ENCODE data around the gene RBM34. TPM values are rescaled to one million over a fixed set of nuclear protein-coding genes. Genes with fewer than 3 reads are reported as not detected.
"Not testable (repeated sequence)": the region's sequence is repeated elsewhere in the genome, so short reads cannot be mapped to it uniquely, and the experiment has no call there.

The RBM34 gene
- total and polyA plus RNA-seq, 2 donors (not counting 3 experiments of a cell fraction or from before 2014, with no cell fraction given) = 16.1 to 80.7 TPM

DNA sequence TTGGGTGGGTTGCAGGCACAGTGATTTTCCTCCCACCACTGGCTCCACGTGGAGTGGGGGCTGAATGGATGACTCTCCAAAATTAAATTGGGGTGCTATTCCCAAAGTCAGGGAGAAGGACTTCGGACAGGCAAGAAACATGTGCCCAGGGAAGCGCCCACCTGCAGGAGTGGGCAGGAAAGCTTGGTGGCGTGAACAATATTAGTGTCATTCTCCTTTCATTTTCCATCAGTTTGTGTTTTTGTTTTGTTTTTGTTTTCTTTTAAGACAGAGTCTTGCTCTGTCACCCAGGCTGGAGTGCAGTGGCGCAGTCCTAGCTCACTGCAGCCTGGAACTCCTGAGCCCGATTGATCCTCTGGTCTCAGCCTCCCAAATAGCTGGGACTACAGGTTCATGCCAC, 62.5 kb downstream of the RBM34 start:
- H4K20me1 ChIP-seq (replicated peaks; ENCODE audit: control insufficient read depth, extremely low read depth, insufficient read depth, low read length) = no peaks in the 10 kb centered on the region

DNA sequence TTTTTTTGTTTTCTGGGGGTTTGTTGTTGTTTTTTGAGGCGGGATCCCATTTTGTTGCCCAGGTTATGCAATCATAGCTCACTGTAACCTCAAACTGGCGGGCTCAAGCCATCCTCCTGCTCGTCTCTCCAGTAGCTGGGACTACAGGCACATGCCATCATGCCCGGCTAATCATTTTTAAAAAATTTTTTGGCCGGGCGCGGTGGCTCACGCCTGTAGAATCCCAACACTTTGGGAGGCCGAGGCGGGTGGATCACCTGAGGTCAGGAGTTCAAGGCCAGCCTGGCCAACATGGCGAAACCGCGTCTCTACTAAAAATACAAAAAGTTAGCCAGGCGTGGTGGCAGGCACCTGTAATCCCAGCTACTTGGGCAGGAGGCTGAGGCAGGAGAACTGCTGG, 63.5 kb downstream of the RBM34 start:
- intact Hi-C loops (cut with micrococcal nuclease); H3K4me2 ChIP-seq (ENCODE audit: insufficient read depth, low read length); H3K9me3 ChIP-seq (replicated peaks; ENCODE audit: control insufficient read depth, insufficient read depth, low read length); H4K20me1 ChIP-seq (replicated peaks; ENCODE audit: control insufficient read depth, extremely low read depth, insufficient read depth, low read length); POLR2A ChIA-PET; H3K4me3 ChIP-seq (replicated peaks in 1 of 3; ENCODE audit: insufficient read depth in 1 of 3, low read depth in 1 of 3, low read length in 3 of 3); H3K27ac ChIP-seq (ENCODE audit: insufficient read depth, low read depth, low read length); H3K27me3 ChIP-seq (ENCODE audit: control insufficient read depth in 2 of 2, insufficient read depth in 2 of 2, low read length in 2 of 2); H3K4me1 ChIP-seq (ENCODE audit: control insufficient read depth, extremely low read depth, insufficient read depth, low read length); H3K36me3 ChIP-seq (ENCODE audit: control insufficient read depth in 2 of 2, extremely low read depth in 1 of 2, insufficient read depth in 2 of 2, low read length in 2 of 2); FAIRE-seq; DNase-seq (ENCODE audit: low read depth, low spot score); H3K9ac ChIP-seq (replicated peaks; ENCODE audit: extremely low read depth, insufficient read depth, low read length); H3K79me2 ChIP-seq (ENCODE audit: control insufficient read depth, insufficient read depth, low read length); H2AFZ ChIP-seq (ENCODE audit: low read depth, low read length); H3K9me1 ChIP-seq (replicated peaks; ENCODE audit: control insufficient read depth, extremely low read depth, insufficient read depth, low read length); BruUV-seq (replicated peaks): not testable (repeated sequence)
- CTCF ChIA-PET = interaction anchor here (1.1 to 2.5 kb wide), 3 partner anchors 8 to 317 kb away, joined by 3 to 10 read pairs (median 3); no protein-coding TSS in a partner anchor
- dilution Hi-C loops (cut with MboI; ENCODE audit: extremely low pct_ligation_motif_present, low sequenced_read_pairs) = loop anchor here (10.0 kb wide), 1 partner anchor 613 kb away; no protein-coding TSS in a partner anchor

More for the DNA sequence above, 62.5 kb downstream of the RBM34 start:
- no peak overlapping the region for H2AFZ ChIP-seq (ENCODE audit: low read depth, low read length)
- no peak for FAIRE-seq
- H3K27ac ChIP-seq (ENCODE audit: insufficient read depth, low read depth, low read length) = no peak overlapping the region
- ChIA-PET POLR2A (no interaction called here), CTCF (interaction anchor here (1.0 to 1.2 kb wide), 3 partner anchors 316 to 612 kb away, joined by 3 to 4 read pairs (median 3); no protein-coding TSS in a partner anchor)
- no peaks in the 10 kb centered on the region for H3K9me3 ChIP-seq (replicated peaks; ENCODE audit: control insufficient read depth, insufficient read depth, low read length)
- H3K9ac ChIP-seq (replicated peaks; ENCODE audit: extremely low read depth, insufficient read depth, low read length) = no peak overlapping the region
- no peaks in the 10 kb centered on the region for H3K9me1 ChIP-seq (replicated peaks; ENCODE audit: control insufficient read depth, extremely low read depth, insufficient read depth, low read length)
- no peaks in the 10 kb centered on the region for H3K36me3 ChIP-seq (ENCODE audit: control insufficient read depth in 2 of 2, extremely low read depth in 1 of 2, insufficient read depth in 2 of 2, low read length in 2 of 2)
- no peaks in the 10 kb centered on the region for H3K79me2 ChIP-seq (ENCODE audit: control insufficient read depth, insufficient read depth, low read length)
- no peak overlapping the region for H3K4me3 ChIP-seq (replicated peaks in 1 of 3; ENCODE audit: insufficient read depth in 1 of 3, low read depth in 1 of 3, low read length in 3 of 3)
- intact Hi-C loops (cut with micrococcal nuclease) = no loop called here
- dilution Hi-C loops (cut with MboI; ENCODE audit: extremely low pct_ligation_motif_present, low sequenced_read_pairs) = loop anchor here (10.0 kb wide), 1 partner anchor 614 kb away; no protein-coding TSS in a partner anchor
- H3K27me3 ChIP-seq (ENCODE audit: control insufficient read depth in 2 of 2, insufficient read depth in 2 of 2, low read length in 2 of 2) = peaks cover 0 to 3% of the 10 kb centered on the region in 2 experiments
- DNase-seq (ENCODE audit: low read depth, low spot score) = no peak
- TF ChIP-seq JUN (IDR thresholded peaks at IDR 0.05; ENCODE audit: borderline replicate concordance, insufficient read depth, insufficient read length, low read depth) (no peak), MYC (IDR thresholded peaks at IDR 0.05; ENCODE audit: low read depth, low read length) (no peak), FOS (IDR thresholded peaks at IDR 0.05; ENCODE audit: borderline replicate concordance, insufficient read depth, low read length) (no peak), EZH2 (IDR thresholded peaks at IDR 0.05; ENCODE audit: borderline replicate concordance, low read depth, low read length, severe bottlenecking) (no peak), CTCF (IDR thresholded peaks at IDR 0.05; ENCODE audit: extremely low read depth in 1 of 2, insufficient read depth in 1 of 2, low read depth in 1 of 2, low read length in 2 of 2) (no peak), POLR2A (IDR thresholded peaks at IDR 0.05; ENCODE audit: low read depth, low read length) (no peak), GATA2 (IDR thresholded peaks at IDR 0.05; ENCODE audit: insufficient read depth, insufficient read length, low read depth, low read length) (no peak), POLR2AphosphoS5 (IDR thresholded peaks at IDR 0.05; ENCODE audit: insufficient read depth, low read depth, low read length) (no peak)
- TF ChIP-seq, protein P1, sequence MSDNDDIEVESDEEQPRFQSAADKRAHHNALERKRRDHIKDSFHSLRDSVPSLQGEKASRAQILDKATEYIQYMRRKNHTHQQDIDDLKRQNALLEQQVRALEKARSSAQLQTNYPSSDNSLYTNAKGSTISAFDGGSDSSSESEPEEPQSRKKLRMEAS (IDR thresholded peaks at IDR 0.05; ENCODE audit: insufficient read depth, insufficient read length) = no peak
- H3K4me1 ChIP-seq (ENCODE audit: control insufficient read depth, extremely low read depth, insufficient read depth, low read length) = no peaks in the 10 kb centered on the region
- no peak overlapping the region for H3K4me2 ChIP-seq (ENCODE audit: insufficient read depth, low read length)
- BruUV-seq (replicated peaks) = no TSS peak
